GM23338 (cell line): ENCODE results near the gene STRN. TPM values are rescaled to one million over a fixed set of nuclear protein-coding genes. Genes with fewer than 3 reads are reported as not detected.

Experiments used
- ATAC-seq: fragments of 200-7000 bp; cut with Tn5 transposase; 3 replicates; pipeline ENCODE4 v1.9.1; 2020
- DNase-seq: peaks from one replicate; pipeline ENCODE4 v3.0.0-alpha.2; 2015; ENCODE audit warnings: low spot score
- H2AFZ ChIP-seq: fragments of 200-600 bp; sonication (generic); 2 replicates; pipeline ENCODE4 v1.8.0; 2016; ENCODE audit warnings: antibody characterized with exemption, mild to moderate bottlenecking, moderate library complexity
- H3F3A ChIP-seq: fragments of 200-600 bp; sonication (generic); replicated peaks from 2 replicates; pipeline ENCODE4 v1.8.0; 2017; ENCODE audit warnings: antibody characterized with exemption, mixed run types, low read depth
- H3K27ac ChIP-seq: fragments of 200-600 bp; sonication (generic); 2 replicates; pipeline ENCODE4 v1.6.1; 2016; ENCODE audit warnings: low read depth
- H3K27me3 ChIP-seq: fragments of 200-600 bp; sonication (generic); 2 replicates; pipeline ENCODE4 v1.8.0; 2016; ENCODE audit warnings: mild to moderate bottlenecking, mixed run types, moderate library complexity; ENCODE audit not compliant: insufficient read depth
- H3K36me3 ChIP-seq: fragments of 200-600 bp; sonication (generic); 2 replicates; pipeline ENCODE4 v1.8.0; 2016; ENCODE audit warnings: mild to moderate bottlenecking; ENCODE audit not compliant: insufficient read depth
- H3K4me1 ChIP-seq: fragments of 200-600 bp; sonication (generic); 2 replicates; pipeline ENCODE4 v1.8.0; 2016; ENCODE audit warnings: mild to moderate bottlenecking, moderate library complexity; ENCODE audit not compliant: insufficient read depth
- H3K4me2 ChIP-seq: fragments of 200-600 bp; sonication (generic); 2 replicates; pipeline ENCODE4 v1.7.1; 2017; ENCODE audit warnings: mixed run types
- H3K4me3 ChIP-seq: fragments of 200-600 bp; sonication (generic); 2 replicates; pipeline ENCODE4 v1.6.1; 2016; ENCODE audit warnings: mixed run types
- H3K79me2 ChIP-seq: fragments of 200-600 bp; sonication (generic); replicated peaks from 2 replicates; pipeline ENCODE4 v1.8.0; 2017; ENCODE audit warnings: mild to moderate bottlenecking; ENCODE audit not compliant: insufficient read depth
- H3K9me2 ChIP-seq: fragments of 200-600 bp; sonication (generic); 2 replicates; pipeline ENCODE4 v1.8.0; 2017; ENCODE audit not compliant: insufficient read depth
- H4K20me1 ChIP-seq: fragments of 200-600 bp; sonication (generic); replicated peaks from 2 replicates; pipeline ENCODE4 v1.8.0; 2017; ENCODE audit warnings: mild to moderate bottlenecking; ENCODE audit not compliant: insufficient read depth
- H3K27ac Mint-ChIP-seq: 2 replicates; pipeline ENCODE4 v1.8.0; 2020; ENCODE audit warnings: inconsistent platforms, mild to moderate bottlenecking, moderate library complexity, mixed read lengths
- H3K27me3 Mint-ChIP-seq: 3 replicates; pipeline ENCODE4 v1.8.0; 2022; ENCODE audit warnings: low read depth, mild to moderate bottlenecking, moderate library complexity, mixed read lengths, inconsistent platforms; ENCODE audit not compliant: insufficient read depth, poor library complexity
- H3K36me3 Mint-ChIP-seq: 3 replicates; pipeline ENCODE4 v1.8.0; 2021; ENCODE audit warnings: low read depth, mild to moderate bottlenecking, inconsistent platforms, moderate library complexity, mixed read lengths
- H3K4me1 Mint-ChIP-seq: 3 replicates; pipeline ENCODE4 v1.8.0; 2020; ENCODE audit warnings: mild to moderate bottlenecking, inconsistent platforms, mixed read lengths
- H3K4me3 Mint-ChIP-seq: 3 replicates; pipeline ENCODE4 v1.8.0; 2021; ENCODE audit warnings: moderate library complexity, mild to moderate bottlenecking, inconsistent platforms, mixed read lengths
- H3K9me3 Mint-ChIP-seq: 3 replicates; pipeline ENCODE4 v1.8.0; 2020; ENCODE audit warnings: moderate library complexity, mild to moderate bottlenecking, inconsistent platforms, mixed read lengths
- CREB1 ChIP-seq: fragments of 250-450 bp; sonication (Bioruptor Pico); IDR thresholded peaks from 2 replicates; pipeline ENCODE4 v1.5.0; 2020; ENCODE audit warnings: low read depth, mild to moderate bottlenecking, moderate library complexity
- CTCF ChIP-seq, 2 experiments: fragments of 200-600 bp in 1 of 2; sonication (generic) in 1 of 2; conservative IDR thresholded peaks; 2 replicates each; pipeline versions ENCODE4 v1.5.1 to v1.6.1; 2016 to 2017; ENCODE audit warnings: antibody characterized with exemption in 2 of 2, low read depth in 2 of 2, mild to moderate bottlenecking in 2 of 2, moderate library complexity in 1 of 2
- ETS1 ChIP-seq: IDR thresholded peaks from 2 replicates; pipeline ENCODE4 v1.6.1; 2016; ENCODE audit warnings: antibody characterized with exemption
- EZH2 ChIP-seq: fragments of 200-600 bp; sonication (generic); IDR thresholded peaks from one replicate; pipeline ENCODE4 v1.8.0; 2017; ENCODE audit warnings: antibody characterized with exemption, mild to moderate bottlenecking, low read depth; ENCODE audit not compliant: unreplicated experiment
- EZH2phosphoT487 ChIP-seq: fragments of 200-600 bp; sonication (generic); IDR thresholded peaks from one replicate; pipeline ENCODE4 v1.8.1; 2018; ENCODE audit warnings: antibody characterized with exemption; ENCODE audit not compliant: unreplicated experiment
- JUNB ChIP-seq: IDR thresholded peaks from one replicate; pipeline ENCODE4 v1.6.1; 2016; ENCODE audit warnings: antibody characterized with exemption; ENCODE audit not compliant: unreplicated experiment
- NANOG ChIP-seq: IDR thresholded peaks from 2 replicates; pipeline ENCODE4 v1.6.1; 2016; ENCODE audit warnings: antibody characterized with exemption, borderline replicate concordance
- POLR2AphosphoS5 ChIP-seq: IDR thresholded peaks from 2 replicates; pipeline ENCODE4 v1.6.1; 2016; ENCODE audit warnings: antibody characterized with exemption, low read depth
- REST ChIP-seq: IDR thresholded peaks from one replicate; pipeline ENCODE4 v1.6.1; 2018; ENCODE audit warnings: antibody characterized with exemption; ENCODE audit not compliant: unreplicated experiment
- STAT1 ChIP-seq: IDR thresholded peaks from one replicate; pipeline ENCODE4 v1.6.1; 2016; ENCODE audit warnings: antibody characterized with exemption; ENCODE audit not compliant: unreplicated experiment
- ZNF114 ChIP-seq: fragments of 250-450 bp; sonication (Bioruptor Pico); IDR thresholded peaks from 2 replicates; pipeline ENCODE4 v1.5.0; 2020; ENCODE audit warnings: mild to moderate bottlenecking, moderate library complexity
- ZNF331 ChIP-seq: fragments of 250-450 bp; sonication (Bioruptor Pico); IDR thresholded peaks from 2 replicates; pipeline ENCODE4 v1.5.0; 2020; ENCODE audit warnings: low read depth, mild to moderate bottlenecking, moderate library complexity
- ZNF462 ChIP-seq: fragments of 250-450 bp; sonication (Bioruptor Pico); IDR thresholded peaks from 2 replicates; pipeline ENCODE4 v1.5.0; 2020; ENCODE audit warnings: mild to moderate bottlenecking, moderate library complexity
- polyA plus RNA-seq: library from polyadenylated mRNA; unstranded; fragments of >200 nt; fragmentation: Nextera tagmentation; extraction: Ambion mirVana; gene quantifications from 2 replicates; pipeline ENCODE4 v1.2.1, GENCODE V29; 2016
- total RNA-seq: library from RNA; depleted of rRNA; stranded (reverse); fragments of >200 nt; shearing (Covaris generic); gene quantifications from 2 replicates; pipeline ENCODE4 v1.2.3, GENCODE V29; 2014

The STRN gene
- total and polyA plus RNA-seq, 2 experiments from 2014 or later, result 16.1 to 34.5 TPM

- H3K27me3 ChIP-seq, result no peaks in the 10 kb centered on the region
- DNase-seq (no peak), ATAC-seq (no peak)
- Mint-ChIP-seq H3K27me3 (peaks cover 4% of the 10 kb centered on the region), H3K27ac (peak overlapping the region; percentile 7; the same call in 1 of the 2 replicates), H3K9me3 (no peaks in the 10 kb centered on the region), H3K4me3 (no peak overlapping the region), H3K4me1 (peaks cover 43% of the 10 kb centered on the region), H3K36me3 (no peaks in the 10 kb centered on the region)
- H3K79me2 ChIP-seq, result peaks cover 90% of the 10 kb centered on the region
- H3F3A ChIP-seq, result peaks cover 3% of the 10 kb centered on the region; the same call in 1 of the 2 replicates
- no peak overlapping the region for H3K27ac ChIP-seq
- TF ChIP-seq STAT1, result no peak
- TF ChIP-seq CTCF (conservative IDR thresholded peaks at IDR 0.05; ENCODE audit: low read depth in 2 of 2), result no peak
- no peak for TF ChIP-seq JUNB
- TF ChIP-seq CREB1, result no peak
- TF ChIP-seq NANOG, result no peak
- TF ChIP-seq REST, result no peak
- TF ChIP-seq ETS1, result no peak
- TF ChIP-seq EZH2, result no peak
- no peak for TF ChIP-seq ZNF462
- TF ChIP-seq ZNF331, result no peak
- TF ChIP-seq POLR2AphosphoS5, result no peak
- TF ChIP-seq ZNF114 (CRISPR knock-in tag), result no peak
- no peak for TF ChIP-seq EZH2phosphoT487
- H3K4me2 ChIP-seq, result no peak overlapping the region
- no peak overlapping the region for H3K4me3 ChIP-seq
- no peaks in the 10 kb centered on the region for H3K9me2 ChIP-seq
- H2AFZ ChIP-seq, result no peak overlapping the region
- H3K36me3 ChIP-seq, result no peaks in the 10 kb centered on the region
- peaks cover 48% of the 10 kb centered on the region for H3K4me1 ChIP-seq
- 0 out of 2 replicates have a peak, but pooled peaks cover 6% of the 10 kb centered on the region for H4K20me1 ChIP-seq
Observed at GRCh38 chr2:36951027-36951518, 15.3 kb downstream of the STRN start.
